C4-2B (cell line): Measurements from ENCODE around the gene WDR47.

Experiments
- ZFX ChIP-seq: fragments of 450-650 bp; IDR thresholded peaks from 2 replicates; pipeline ENCODE4 v1.6.1; 2017
- TF ChIP-seq, protein P1 (sequence below): fragments of 450-650 bp; conservative IDR thresholded peaks from 2 replicates; pipeline ENCODE4 v1.5.1; 2017; ENCODE audit warnings: mild to moderate bottlenecking

DNA sequence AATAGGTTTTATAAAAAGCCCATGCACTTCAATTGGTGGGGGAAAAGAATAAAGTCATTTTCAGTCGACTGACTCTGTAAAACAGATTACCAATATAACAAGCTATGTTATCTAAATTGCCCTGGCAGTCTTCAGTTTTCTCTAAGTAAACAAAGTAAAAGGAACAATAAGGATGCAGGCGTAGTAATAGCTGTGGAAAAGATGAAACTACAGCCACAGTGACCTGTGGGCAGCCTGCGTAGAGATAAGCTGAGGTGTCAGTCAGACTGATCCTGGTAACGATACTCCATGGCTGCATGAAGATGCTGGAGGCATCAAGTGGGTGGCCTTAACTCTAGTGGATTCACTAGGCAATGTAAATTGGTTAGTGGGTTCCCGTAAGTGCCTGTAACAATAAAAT is 108.0 kb downstream of the WDR47 start:
- TF ChIP-seq, protein P1, sequence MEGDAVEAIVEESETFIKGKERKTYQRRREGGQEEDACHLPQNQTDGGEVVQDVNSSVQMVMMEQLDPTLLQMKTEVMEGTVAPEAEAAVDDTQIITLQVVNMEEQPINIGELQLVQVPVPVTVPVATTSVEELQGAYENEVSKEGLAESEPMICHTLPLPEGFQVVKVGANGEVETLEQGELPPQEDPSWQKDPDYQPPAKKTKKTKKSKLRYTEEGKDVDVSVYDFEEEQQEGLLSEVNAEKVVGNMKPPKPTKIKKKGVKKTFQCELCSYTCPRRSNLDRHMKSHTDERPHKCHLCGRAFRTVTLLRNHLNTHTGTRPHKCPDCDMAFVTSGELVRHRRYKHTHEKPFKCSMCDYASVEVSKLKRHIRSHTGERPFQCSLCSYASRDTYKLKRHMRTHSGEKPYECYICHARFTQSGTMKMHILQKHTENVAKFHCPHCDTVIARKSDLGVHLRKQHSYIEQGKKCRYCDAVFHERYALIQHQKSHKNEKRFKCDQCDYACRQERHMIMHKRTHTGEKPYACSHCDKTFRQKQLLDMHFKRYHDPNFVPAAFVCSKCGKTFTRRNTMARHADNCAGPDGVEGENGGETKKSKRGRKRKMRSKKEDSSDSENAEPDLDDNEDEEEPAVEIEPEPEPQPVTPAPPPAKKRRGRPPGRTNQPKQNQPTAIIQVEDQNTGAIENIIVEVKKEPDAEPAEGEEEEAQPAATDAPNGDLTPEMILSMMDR: no peak
- no peak for TF ChIP-seq ZFX
